Transverse colon (tissue), 4 donors: Measurements from ENCODE around the gene ABHD15. TPM values are rescaled to one million over a fixed set of nuclear protein-coding genes. Genes with fewer than 3 reads are reported as not detected.

Source experiments
- DNase-seq: peaks from one replicate; pipeline ENCODE4 v3.0.0-alpha.2; 2019
- H3K27ac ChIP-seq, 4 donors: fragments of 200-600 bp; sonication (generic); 2 replicates each; pipeline ENCODE4 v1.5.1; 2016 to 2018; ENCODE audit warnings: inconsistent platforms in 4 of 4
- H3K27me3 ChIP-seq: fragments of 200-600 bp; sonication (generic); 2 replicates; pipeline ENCODE4 v1.5.1; 2017; ENCODE audit warnings: inconsistent platforms
- H3K36me3 ChIP-seq, 4 donors: fragments of 200-600 bp; sonication (generic); 2 replicates each; pipeline ENCODE4 v1.5.1; 2017 to 2019; ENCODE audit warnings: inconsistent platforms in 4 of 4
- H3K4me1 ChIP-seq, 4 donors: fragments of 200-600 bp; sonication (generic); 2 replicates each; pipeline ENCODE4 v1.5.1; 2017 to 2020; ENCODE audit warnings: inconsistent platforms in 4 of 4
- H3K4me3 ChIP-seq, 4 donors: fragments of 200-600 bp; sonication (generic); 1 replicate in 1 of 4; 2 replicates in 3 of 4; pipeline versions ENCODE4 v1.5.1 to v1.6.1; 2017 to 2019; ENCODE audit warnings: inconsistent platforms in 4 of 4
- H3K9me3 ChIP-seq, 2 donors: fragments of 200-600 bp; sonication (generic); 2 replicates each; pipeline ENCODE4 v1.5.1; 2017 to 2019; ENCODE audit warnings: inconsistent platforms in 2 of 2
- CTCF ChIP-seq, 5 experiments: fragments of 200-600 bp in 3 of 5; fragments of 450-650 bp in 2 of 5; sonication (generic) in 3 of 5; IDR thresholded peaks; 1 replicate in 2 of 5; 2 replicates in 3 of 5; pipeline ENCODE4 v1.5.1; 2016 to 2017; ENCODE audit warnings: antibody characterized with exemption in 5 of 5, inconsistent platforms in 3 of 5, mild to moderate bottlenecking in 2 of 5, moderate library complexity in 1 of 5
- EP300 ChIP-seq: sonication (generic); formaldehyde crosslinking; IDR thresholded peaks from one replicate; pipeline ENCODE4 v1.6.1; 2017; ENCODE audit warnings: antibody characterized with exemption, low read depth
- POLR2A ChIP-seq: fragments of 450-650 bp; IDR thresholded peaks from one replicate; pipeline ENCODE4 v1.6.1; 2016; ENCODE audit warnings: antibody characterized with exemption, mild to moderate bottlenecking, moderate library complexity
- POLR2AphosphoS5 ChIP-seq, 3 donors: sonication (generic); formaldehyde crosslinking; IDR thresholded peaks; one replicate each; pipeline ENCODE4 v1.6.1; 2016; ENCODE audit warnings: antibody characterized with exemption in 3 of 3
- WGBS, 2 donors: methylation state at CpG; one replicate each; pipeline ENCODE4 v1.1.5; 2018; ENCODE audit warnings: low coverage in 1 of 2; 5-methylcytosine and 5-hydroxymethylcytosine counted together
- in situ Hi-C, 4 donors: fragments of 200-750 bp; cut with MboI; loops; one replicate each; pipeline versions ENCODE4 v1.15.0 to v1.15.1; 2017; ENCODE audit warnings: low sequenced_read_pairs in 3 of 4, low pct_ligation_motif_present in 1 of 4, low pct_unique_long_range_greater_than_20kb in 1 of 4
- intact Hi-C: fragments of 100-400 bp; cut with DNase I; formaldehyde crosslinking; loops from one replicate; pipeline ENCODE4 v1.15.1; 2023; ENCODE audit warnings: low total_unique reads
- total RNA-seq, 4 donors: library from RNA; depleted of rRNA; stranded (reverse); fragments of >200 nt; gene quantifications; one replicate each; pipeline ENCODE4 v1.1.0, GENCODE V29; 2016

ABHD15 gene
- total RNA-seq, 4 donors from 2014 or later, result 18.7 to 38.0 (median 24.6) TPM

GRCh38 chr17:29524692-29525091 lies 42.1 kb downstream of the ABHD15 start:
- no peak overlapping the region for H3K27ac ChIP-seq
- in situ Hi-C loops (loop anchor here in 1 of 4 donors (25.0 kb wide), 1 partner anchor 162 kb away; no protein-coding TSS in a partner anchor), intact Hi-C loops (no loop called here)
- H3K4me3 ChIP-seq, result no peak overlapping the region
- no peaks in the 10 kb centered on the region for H3K27me3 ChIP-seq
- no peaks in the 10 kb centered on the region for H3K4me1 ChIP-seq
- no peak for DNase-seq
- H3K36me3 ChIP-seq, result peaks cover 0 to 49% (median 14%) of the 10 kb centered on the region in 4 donors
- 94 to 96% methylated on average over 3 of the region's 3 CpGs for WGBS, 2 donors
- no peaks in the 10 kb centered on the region for H3K9me3 ChIP-seq
- TF ChIP-seq POLR2A (no peak), CTCF (IDR thresholded peaks at IDR 0.05) (no peak), POLR2AphosphoS5 (IDR thresholded peaks at IDR 0.05) (no peak), EP300 (no peak)

GRCh38 chr17:29518359-29518758 lies 48.5 kb downstream of the ABHD15 start:
- intact Hi-C loops (no loop called here), in situ Hi-C loops (no loop called here)
- no peak overlapping the region for H3K4me3 ChIP-seq
- H3K36me3 ChIP-seq, result peaks cover 0 to 62% (median 29%) of the 10 kb centered on the region in 4 donors
- TF ChIP-seq POLR2AphosphoS5 (IDR thresholded peaks at IDR 0.05), result no peak
- no peak for TF ChIP-seq CTCF (IDR thresholded peaks at IDR 0.05)
- no peaks in the 10 kb centered on the region for H3K9me3 ChIP-seq
- no peaks in the 10 kb centered on the region for H3K27me3 ChIP-seq
- H3K4me1 ChIP-seq, result no peaks in the 10 kb centered on the region
- DNase-seq, result no peak
- 97 to 100% methylated on average over 1 of the region's 1 CpG for WGBS, 2 donors
- no peak overlapping the region for H3K27ac ChIP-seq

- TF ChIP-seq CTCF (IDR thresholded peaks at IDR 0.05) (no peak), EP300 (no peak), POLR2A (no peak), POLR2AphosphoS5 (IDR thresholded peaks at IDR 0.05) (no peak)
- DNase-seq, result no peak
- Histone ChIP-seq H3K9me3 (no peaks in the 10 kb centered on the region), H3K4me1 (no peaks in the 10 kb centered on the region), H3K27ac (no peak overlapping the region), H3K27me3 (no peaks in the 10 kb centered on the region), H3K36me3 (peaks cover 0 to 75% (median 29%) of the 10 kb centered on the region in 4 donors), H3K4me3 (no peak overlapping the region)
- WGBS, 2 donors, result 81 to 83% methylated on average over 1 to 2 of the region's 2 CpGs
- intact Hi-C loops, result no loop called here
- in situ Hi-C loops, result no loop called here
Observed at GRCh38 chr17:29514792-29515191, 52.0 kb downstream of the ABHD15 start.

- no peaks in the 10 kb centered on the region for H3K9me3 ChIP-seq
- no peak for TF ChIP-seq EP300
- 91 to 94% methylated on average over 6 of the region's 6 CpGs for WGBS, 2 donors
- no peak overlapping the region for H3K4me3 ChIP-seq
- in situ Hi-C loops, result no loop called here
- H3K4me1 ChIP-seq, result no peaks in the 10 kb centered on the region
- no peak for DNase-seq
- no peaks in the 10 kb centered on the region for H3K27me3 ChIP-seq
- intact Hi-C loops, result no loop called here
- peaks cover 0 to 61% (median 22%) of the 10 kb centered on the region in 4 donors for H3K36me3 ChIP-seq
- H3K27ac ChIP-seq, result no peak overlapping the region
Observed at GRCh38 chr17:29510953-29511352, 55.9 kb downstream of the ABHD15 start.

Other genes with a start within 250 kb of the ABHD15 start
- gene TAOK1, start 176.7 kb downstream of the ABHD15 start, total RNA-seq, result 10 to 100 TPM; 27.5 to 92.4 (median 43.6) TPM
- gene TP53I13, start 1.7 kb upstream of the ABHD15 start, total RNA-seq, result 100 to 1,000 TPM in 1 of 4 donors, 10 to 100 TPM in 3; 47.8 to 144 (median 87.7) TPM
- 10 to 100 TPM; 39.2 to 71.8 (median 41.3) TPM for gene GIT1, start 22.6 kb upstream of the ABHD15 start, total RNA-seq
- 1 to 10 TPM; 2.9 to 8.6 (median 5.6) TPM for gene ANKRD13B, start 26.1 kb upstream of the ABHD15 start, total RNA-seq
- 10 to 100 TPM; 12.2 to 37.4 (median 13.9) TPM for gene CORO6, start 55.9 kb upstream of the ABHD15 start, total RNA-seq